SK-N-SH (cell line): ENCODE measurements around the gene FMNL2. TPM values are rescaled to one million over a fixed set of nuclear protein-coding genes. Genes with fewer than 3 reads are reported as not detected.
A peak's percentile ranks its signal among the peaks of the same experiment; 100 is the strongest.

Experiments used
- CTCF ChIA-PET: fragments of 300-600, 350-600 bp; formaldehyde crosslinking; extraction: SDS; loops from one replicate; lab custom pipeline; 2021; lab: Yijun Ruan, JAX
- POLR2A ChIA-PET: fragments of 350-600 bp; sonication (Branson Sonifier 250); formaldehyde crosslinking; extraction: SDS; loops from one replicate; lab custom pipeline; 2020; ENCODE audit warnings: antibody characterized with exemption, inconsistent platforms; lab: Yijun Ruan, JAX
- DNase-seq: peaks from one replicate; pipeline ENCODE4 v3.0.0; 2012
- H2AFZ ChIP-seq: fragments of 200-600 bp; sonication (generic); 2 replicates; pipeline ENCODE4 v1.8.1; 2016; ENCODE audit warnings: antibody characterized with exemption, mild to moderate bottlenecking, low read depth
- H3F3A ChIP-seq: fragments of 200-600 bp; sonication (generic); replicated peaks from 2 replicates; pipeline ENCODE3; 2016; ENCODE audit warnings: antibody characterized with exemption, mild to moderate bottlenecking; ENCODE audit not compliant: insufficient read depth
- H3K27ac ChIP-seq, 2 experiments: fragments of 200-500 bp in 1 of 2; fragments of 200-600 bp in 1 of 2; sonication (Bioruptor generic) in 1 of 2; sonication (generic), shearing (Covaris generic) in 1 of 2; 2 replicates each; pipeline versions ENCODE4 v1.5.1 to v1.6.1; 2014 to 2016; ENCODE audit warnings: low read depth in 2 of 2, inconsistent platforms in 1 of 2, low read length in 1 of 2, mild to moderate bottlenecking in 1 of 2, mixed read lengths in 1 of 2
- H3K27me3 ChIP-seq: fragments of 200-600 bp; sonication (generic), shearing (Covaris generic); 2 replicates; pipeline ENCODE4 v1.6.1; 2016; ENCODE audit warnings: mixed run types; ENCODE audit not compliant: insufficient read depth
- H3K36me3 ChIP-seq, 2 experiments: fragments of 200-500 bp in 1 of 2; fragments of 200-600 bp in 1 of 2; sonication (Bioruptor generic) in 1 of 2; sonication (generic) in 1 of 2; replicated peaks in 1 of 2; 2 replicates each; pipeline versions ENCODE3 to v1.5.1; 2014 to 2016; ENCODE audit warnings: low read length in 1 of 2, mild to moderate bottlenecking in 1 of 2; ENCODE audit not compliant: insufficient read depth in 2 of 2, control insufficient read depth in 1 of 2
- H3K4me1 ChIP-seq, 2 experiments: fragments of 200-500 bp in 1 of 2; fragments of 200-600 bp in 1 of 2; sonication (Bioruptor generic) in 1 of 2; sonication (generic), shearing (Covaris generic) in 1 of 2; 2 replicates each; pipeline versions ENCODE4 v1.5.1 to v1.6.1; 2014 to 2016; ENCODE audit warnings: low read depth in 1 of 2, low read length in 1 of 2, mixed run types in 1 of 2; ENCODE audit not compliant: insufficient read depth in 2 of 2, control insufficient read depth in 1 of 2
- H3K4me2 ChIP-seq: fragments of 200-600 bp; sonication (generic), shearing (Covaris generic); 2 replicates; pipeline ENCODE4 v1.6.1; 2017; ENCODE audit warnings: mixed run types
- H3K4me3 ChIP-seq, 2 experiments: fragments of 200-500 bp in 1 of 2; fragments of 200-600 bp in 1 of 2; sonication (Bioruptor generic) in 1 of 2; sonication (generic), shearing (Covaris generic) in 1 of 2; 2 replicates each; pipeline versions ENCODE4 v1.5.1 to v1.8.1; 2014 to 2016; ENCODE audit warnings: low read depth in 2 of 2, inconsistent platforms in 1 of 2, low read length in 1 of 2, mild to moderate bottlenecking in 1 of 2, mixed read lengths in 1 of 2, moderate library complexity in 1 of 2
- H3K79me2 ChIP-seq: fragments of 200-600 bp; sonication (generic); 2 replicates; pipeline ENCODE4 v1.8.1; 2017; ENCODE audit warnings: mild to moderate bottlenecking; ENCODE audit not compliant: insufficient read depth
- H3K9ac ChIP-seq: fragments of 200-600 bp; sonication (generic); 2 replicates; pipeline ENCODE4 v1.6.1; 2017; ENCODE audit warnings: mixed run types
- H3K9me2 ChIP-seq: fragments of 200-600 bp; sonication (generic); 2 replicates; pipeline ENCODE4 v1.6.1; 2017; ENCODE audit warnings: mixed run types
- H3K9me3 ChIP-seq: fragments of 200-600 bp; sonication (generic); 2 replicates; pipeline ENCODE4 v1.6.1; 2017; ENCODE audit warnings: mixed run types, mild to moderate bottlenecking, moderate library complexity
- H4K20me1 ChIP-seq: fragments of 200-600 bp; sonication (generic); 2 replicates; pipeline ENCODE4 v1.6.1; 2017; ENCODE audit warnings: mild to moderate bottlenecking, mixed run types; ENCODE audit not compliant: insufficient read depth
- EP300 ChIP-seq, 2 experiments: IDR thresholded peaks; 2 replicates each; pipeline versions ENCODE4 v1.4.0 to v1.6.1; 2012; ENCODE audit warnings: borderline replicate concordance in 1 of 2, low read depth in 1 of 2, low read length in 1 of 2
- EZH2phosphoT487 ChIP-seq: fragments of 200-600 bp; sonication (generic); IDR thresholded peaks from 2 replicates; pipeline ENCODE4 v1.6.1; 2017; ENCODE audit warnings: low read depth, mixed run types, mild to moderate bottlenecking, antibody characterized with exemption, moderate library complexity, borderline replicate concordance
- FOSL2 ChIP-seq: IDR thresholded peaks from 2 replicates; pipeline ENCODE4 v1.4.0; 2012; ENCODE audit warnings: low read depth, mild to moderate bottlenecking, moderate library complexity, borderline replicate concordance
- GABPA ChIP-seq: IDR thresholded peaks from 2 replicates; pipeline ENCODE4 v1.4.0; 2012; ENCODE audit warnings: low read depth, mild to moderate bottlenecking
- JUND ChIP-seq: IDR thresholded peaks from 2 replicates; pipeline ENCODE4 v1.4.0; 2012
- MEF2A ChIP-seq: IDR thresholded peaks from 2 replicates; pipeline ENCODE4 v1.4.0; 2012; ENCODE audit warnings: low read depth, borderline replicate concordance
- SMC3 ChIP-seq: IDR thresholded peaks from 2 replicates; pipeline ENCODE4 v1.6.1; 2012; ENCODE audit warnings: low read depth, low read length, improper control_type of control experiment
- TCF12 ChIP-seq: IDR thresholded peaks from 2 replicates; pipeline ENCODE4 v1.4.0; 2012
- WGBS: methylation state at CpG from one replicate; pipeline ENCODE4 v1.1.6; 2017; ENCODE audit warnings: low lambda C conversion rate; 5-methylcytosine and 5-hydroxymethylcytosine counted together
- polyA plus RNA-seq, 3 experiments: library from polyadenylated mRNA; depleted of rRNA; stranded (reverse); fragments of >200 nt; gene quantifications; 2 replicates each; pipeline ENCODE4 v1.2.3, GENCODE V29; 2012
- TF ChIP-seq, protein P1 (sequence below): fragments of 200-600 bp; sonication (generic); IDR thresholded peaks from 2 replicates; pipeline ENCODE4 v1.6.1; 2017; ENCODE audit warnings: antibody characterized with exemption, mild to moderate bottlenecking, moderate library complexity
- TF ChIP-seq, protein P2 (sequence below): IDR thresholded peaks from 2 replicates; pipeline ENCODE4; 2012
- TF ChIP-seq, protein P3 (sequence below): IDR thresholded peaks from 2 replicates; pipeline ENCODE4 v1.4.0; 2012; ENCODE audit warnings: low read depth
- TF ChIP-seq, protein P4 (sequence below): fragments of 150-350 bp; IDR thresholded peaks from 2 replicates; pipeline ENCODE4 v1.6.1; 2016; ENCODE audit warnings: mild to moderate bottlenecking, low read depth, low read length

The FMNL2 gene
- polyA plus RNA-seq, 1 of the 3 experiments (the other 2 are of a cell fraction) = 14.5 TPM

DNA sequence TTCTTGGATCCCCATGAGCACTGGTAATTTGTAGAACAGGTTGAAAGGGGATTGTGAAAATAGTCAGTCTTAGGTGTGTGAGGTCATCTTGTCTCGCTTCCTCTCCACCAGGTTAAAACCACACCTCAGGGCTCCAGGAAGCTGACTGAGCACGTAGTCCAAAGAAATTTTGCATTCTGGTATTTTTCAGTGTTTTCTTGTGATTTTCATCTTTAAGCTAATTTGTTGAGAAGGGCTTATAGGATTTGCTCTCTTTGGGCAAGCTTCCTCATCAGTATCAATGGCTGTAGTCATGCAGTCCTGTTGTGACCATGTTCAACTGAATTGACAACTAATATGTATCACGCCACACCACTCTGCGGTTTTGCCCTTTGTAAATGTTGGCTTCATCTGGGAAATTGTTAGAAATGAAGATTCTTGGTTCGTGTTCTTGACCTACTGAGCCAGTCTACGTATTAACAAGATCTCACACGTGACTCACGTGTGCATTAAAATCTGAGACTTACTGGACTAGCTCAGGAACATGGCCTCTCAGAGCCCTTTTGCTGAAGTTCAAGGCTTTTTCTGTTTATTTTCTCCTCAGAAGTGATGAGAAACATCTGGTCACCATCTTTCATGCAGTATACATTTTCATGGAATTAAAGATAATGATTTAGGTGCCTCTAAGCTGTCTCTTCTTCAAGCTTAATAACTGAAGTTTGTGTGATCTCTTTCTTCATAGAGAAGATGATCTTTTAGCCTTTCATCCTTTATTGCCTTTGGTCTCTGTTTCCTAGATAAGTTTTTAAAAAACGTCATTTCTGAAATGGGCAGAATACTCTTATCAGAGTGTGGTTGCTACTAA, 32.8 kb downstream of the FMNL2 start:
- Histone ChIP-seq H3K4me1 (peaks cover 14 to 19% of the 10 kb centered on the region in 2 experiments; a peak in 3 of 4 replicates), H3F3A (peaks cover 4% of the 10 kb centered on the region), H3K27ac (no peak overlapping the region; a peak in 1 of 4 replicates), H3K27me3 (no peaks in the 10 kb centered on the region), H3K9ac (no peak overlapping the region)
- DNase-seq = no peak
- CTCF ChIA-PET = no interaction called here
- TF ChIP-seq SMC3 (no peak), MEF2A (no peak), TCF12 (no peak), EZH2phosphoT487 (no peak), GABPA (no peak)
- TF ChIP-seq, protein P1, sequence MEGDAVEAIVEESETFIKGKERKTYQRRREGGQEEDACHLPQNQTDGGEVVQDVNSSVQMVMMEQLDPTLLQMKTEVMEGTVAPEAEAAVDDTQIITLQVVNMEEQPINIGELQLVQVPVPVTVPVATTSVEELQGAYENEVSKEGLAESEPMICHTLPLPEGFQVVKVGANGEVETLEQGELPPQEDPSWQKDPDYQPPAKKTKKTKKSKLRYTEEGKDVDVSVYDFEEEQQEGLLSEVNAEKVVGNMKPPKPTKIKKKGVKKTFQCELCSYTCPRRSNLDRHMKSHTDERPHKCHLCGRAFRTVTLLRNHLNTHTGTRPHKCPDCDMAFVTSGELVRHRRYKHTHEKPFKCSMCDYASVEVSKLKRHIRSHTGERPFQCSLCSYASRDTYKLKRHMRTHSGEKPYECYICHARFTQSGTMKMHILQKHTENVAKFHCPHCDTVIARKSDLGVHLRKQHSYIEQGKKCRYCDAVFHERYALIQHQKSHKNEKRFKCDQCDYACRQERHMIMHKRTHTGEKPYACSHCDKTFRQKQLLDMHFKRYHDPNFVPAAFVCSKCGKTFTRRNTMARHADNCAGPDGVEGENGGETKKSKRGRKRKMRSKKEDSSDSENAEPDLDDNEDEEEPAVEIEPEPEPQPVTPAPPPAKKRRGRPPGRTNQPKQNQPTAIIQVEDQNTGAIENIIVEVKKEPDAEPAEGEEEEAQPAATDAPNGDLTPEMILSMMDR = no peak
- TF ChIP-seq, protein P2, sequence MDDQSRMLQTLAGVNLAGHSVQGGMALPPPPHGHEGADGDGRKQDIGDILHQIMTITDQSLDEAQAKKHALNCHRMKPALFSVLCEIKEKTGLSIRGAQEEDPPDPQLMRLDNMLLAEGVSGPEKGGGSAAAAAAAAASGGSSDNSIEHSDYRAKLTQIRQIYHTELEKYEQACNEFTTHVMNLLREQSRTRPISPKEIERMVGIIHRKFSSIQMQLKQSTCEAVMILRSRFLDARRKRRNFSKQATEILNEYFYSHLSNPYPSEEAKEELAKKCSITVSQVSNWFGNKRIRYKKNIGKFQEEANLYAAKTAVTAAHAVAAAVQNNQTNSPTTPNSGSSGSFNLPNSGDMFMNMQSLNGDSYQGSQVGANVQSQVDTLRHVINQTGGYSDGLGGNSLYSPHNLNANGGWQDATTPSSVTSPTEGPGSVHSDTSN = no peak
- TF ChIP-seq, protein P3, sequence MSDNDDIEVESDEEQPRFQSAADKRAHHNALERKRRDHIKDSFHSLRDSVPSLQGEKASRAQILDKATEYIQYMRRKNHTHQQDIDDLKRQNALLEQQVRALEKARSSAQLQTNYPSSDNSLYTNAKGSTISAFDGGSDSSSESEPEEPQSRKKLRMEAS = no peak
- TF ChIP-seq, all 33 proteins: peak for 0
- Histone ChIP-seq H3K36me3 (no peaks in the 10 kb centered on the region), H3K4me2 (no peak overlapping the region), H3K4me3 (no peak overlapping the region), H3K9me3 (no peaks in the 10 kb centered on the region), H3K79me2 (peaks cover 69% of the 10 kb centered on the region), H4K20me1 (peaks cover 4% of the 10 kb centered on the region; the same call in 1 of the 2 replicates), H3K9me2 (no peaks in the 10 kb centered on the region), H2AFZ (no peak overlapping the region)
- POLR2A ChIA-PET = no interaction called here
- WGBS = 98% methylated on average over 9 of the region's 9 CpGs

DNA sequence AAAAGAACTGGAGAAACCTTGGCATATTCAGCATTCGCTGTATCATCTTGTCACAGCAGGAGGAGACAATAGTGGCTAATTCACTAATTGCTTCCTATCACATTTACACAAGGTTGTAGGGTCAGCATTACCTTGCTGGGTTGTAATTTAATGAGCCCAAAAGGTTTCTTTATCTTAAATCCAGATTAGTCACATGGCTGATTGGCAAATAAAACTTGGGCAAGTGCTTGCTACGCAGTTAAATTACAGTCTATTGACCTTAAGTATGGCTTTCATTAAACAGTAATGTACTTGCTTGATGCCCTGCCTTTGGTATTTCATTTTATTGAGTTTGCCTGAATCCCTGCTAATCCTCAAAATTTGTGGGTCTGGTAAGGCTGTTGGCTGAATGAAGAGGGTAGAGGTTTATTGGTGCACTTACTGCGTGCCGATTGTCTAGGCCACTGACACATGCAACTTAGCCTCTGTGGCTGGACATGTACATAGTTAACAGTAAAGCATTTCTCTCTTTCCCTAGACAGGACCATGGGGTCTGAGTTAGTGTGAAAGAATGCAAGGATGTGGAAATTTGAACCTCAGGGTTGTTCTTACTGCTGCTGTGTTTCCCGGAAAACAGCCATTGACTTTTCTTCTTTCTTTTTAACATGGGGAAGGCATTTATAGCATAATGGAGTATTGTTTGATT, 34.3 kb downstream of the FMNL2 start:
- Histone ChIP-seq H3K9me2 (no peaks in the 10 kb centered on the region), H3K4me2 (no peak overlapping the region), H3F3A (peaks cover 4% of the 10 kb centered on the region), H3K27me3 (no peaks in the 10 kb centered on the region), H3K4me1 (peaks cover 16 to 19% of the 10 kb centered on the region in 2 experiments; a peak in 3 of 4 replicates), H3K27ac (peak overlapping the region; percentile 15 to 18; a peak in 1 of 4 replicates), H3K9ac (no peak overlapping the region), H2AFZ (no peak overlapping the region), H3K4me3 (no peak overlapping the region), H3K9me3 (no peaks in the 10 kb centered on the region), H3K79me2 (peaks cover 65% of the 10 kb centered on the region), H3K36me3 (no peaks in the 10 kb centered on the region), H4K20me1 (peaks cover 7% of the 10 kb centered on the region; the same call in 1 of the 2 replicates)
- DNase-seq = no peak
- TF ChIP-seq EP300 (IDR thresholded peaks at IDR 0.05; ENCODE audit: borderline replicate concordance in 1 of 2, low read depth in 1 of 2, low read length in 1 of 2) (no peak), JUND (peak; percentile 27; the same call in 1 of the 2 replicates), FOSL2 (peak; percentile 31; the same call in 1 of the 2 replicates)
- TF ChIP-seq, protein P4, sequence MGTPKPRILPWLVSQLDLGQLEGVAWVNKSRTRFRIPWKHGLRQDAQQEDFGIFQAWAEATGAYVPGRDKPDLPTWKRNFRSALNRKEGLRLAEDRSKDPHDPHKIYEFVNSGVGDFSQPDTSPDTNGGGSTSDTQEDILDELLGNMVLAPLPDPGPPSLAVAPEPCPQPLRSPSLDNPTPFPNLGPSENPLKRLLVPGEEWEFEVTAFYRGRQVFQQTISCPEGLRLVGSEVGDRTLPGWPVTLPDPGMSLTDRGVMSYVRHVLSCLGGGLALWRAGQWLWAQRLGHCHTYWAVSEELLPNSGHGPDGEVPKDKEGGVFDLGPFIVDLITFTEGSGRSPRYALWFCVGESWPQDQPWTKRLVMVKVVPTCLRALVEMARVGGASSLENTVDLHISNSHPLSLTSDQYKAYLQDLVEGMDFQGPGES = no peak
- ChIA-PET CTCF (no interaction called here), POLR2A (no interaction called here)
- WGBS = 87% methylated on average over 5 of the region's 5 CpGs
